ENCODE results near the gene TRIM29.

GRCh38 chr11:120128392-120129119, 9.4 kb downstream of the TRIM29 start:
- TF ChIP-seq PATZ1 (CRISPR knock-in tag; IDR thresholded peaks at IDR 0.05; ENCODE audit: borderline replicate concordance): no peak
- TF ChIP-seq BACH2 (CRISPR knock-in tag; IDR thresholded peaks at IDR 0.05; ENCODE audit: borderline replicate concordance): no peak
- TF ChIP-seq TOX (CRISPR knock-in tag; IDR thresholded peaks at IDR 0.05; ENCODE audit: borderline replicate concordance): no peak
- TF ChIP-seq ZFP3 (CRISPR knock-in tag; IDR thresholded peaks at IDR 0.05): no peak

Measured in SK-N-SH treated with all-trans-retinoic acid at 6 μM for 48 hours (cell line).